Transverse colon (tissue), 3 donors: ENCODE measurements around the gene CCDC74A.
"Not testable (repeated sequence)": the region's sequence is repeated elsewhere in the genome, so short reads cannot be mapped to it uniquely, and the experiment has no call there.

Source experiments
- POLR2A ChIP-seq: fragments of 450-650 bp; IDR thresholded peaks from one replicate; pipeline ENCODE4 v1.6.1; 2016; ENCODE audit warnings: antibody characterized with exemption, mild to moderate bottlenecking, moderate library complexity
- TF ChIP-seq, protein P1 (sequence below), 5 experiments: fragments of 200-600 bp in 3 of 5; fragments of 450-650 bp in 2 of 5; sonication (generic) in 3 of 5; IDR thresholded peaks; 1 replicate in 2 of 5; 2 replicates in 3 of 5; pipeline ENCODE4 v1.5.1; 2016 to 2017; ENCODE audit warnings: antibody characterized with exemption in 5 of 5, inconsistent platforms in 3 of 5, mild to moderate bottlenecking in 2 of 5, moderate library complexity in 1 of 5

DNA sequence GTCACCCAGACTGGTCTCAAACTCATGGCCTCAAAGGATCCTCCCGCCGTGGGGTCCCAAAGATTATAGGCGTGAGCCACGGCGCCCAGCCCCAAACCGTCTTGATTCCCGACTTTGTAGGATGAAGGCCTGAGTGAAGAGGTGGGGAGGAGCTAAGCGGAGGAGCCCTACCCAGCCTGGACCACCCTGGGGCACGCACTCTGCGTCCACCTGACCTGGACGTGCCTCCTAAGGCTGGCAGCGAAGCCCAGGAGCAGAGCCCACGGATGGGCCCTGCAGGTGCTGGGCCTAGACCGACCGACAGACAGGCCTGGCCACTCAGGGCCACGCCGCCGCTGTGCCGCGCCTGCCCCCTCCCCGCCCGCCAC is 36.2 kb upstream of the CCDC74A start:
- TF ChIP-seq, protein P1, sequence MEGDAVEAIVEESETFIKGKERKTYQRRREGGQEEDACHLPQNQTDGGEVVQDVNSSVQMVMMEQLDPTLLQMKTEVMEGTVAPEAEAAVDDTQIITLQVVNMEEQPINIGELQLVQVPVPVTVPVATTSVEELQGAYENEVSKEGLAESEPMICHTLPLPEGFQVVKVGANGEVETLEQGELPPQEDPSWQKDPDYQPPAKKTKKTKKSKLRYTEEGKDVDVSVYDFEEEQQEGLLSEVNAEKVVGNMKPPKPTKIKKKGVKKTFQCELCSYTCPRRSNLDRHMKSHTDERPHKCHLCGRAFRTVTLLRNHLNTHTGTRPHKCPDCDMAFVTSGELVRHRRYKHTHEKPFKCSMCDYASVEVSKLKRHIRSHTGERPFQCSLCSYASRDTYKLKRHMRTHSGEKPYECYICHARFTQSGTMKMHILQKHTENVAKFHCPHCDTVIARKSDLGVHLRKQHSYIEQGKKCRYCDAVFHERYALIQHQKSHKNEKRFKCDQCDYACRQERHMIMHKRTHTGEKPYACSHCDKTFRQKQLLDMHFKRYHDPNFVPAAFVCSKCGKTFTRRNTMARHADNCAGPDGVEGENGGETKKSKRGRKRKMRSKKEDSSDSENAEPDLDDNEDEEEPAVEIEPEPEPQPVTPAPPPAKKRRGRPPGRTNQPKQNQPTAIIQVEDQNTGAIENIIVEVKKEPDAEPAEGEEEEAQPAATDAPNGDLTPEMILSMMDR (IDR thresholded peaks at IDR 0.05) = not testable (repeated sequence)
- not testable (repeated sequence) for TF ChIP-seq POLR2A
